Measurements from ENCODE around the gene EVX1.

GRCh38 chr7:27244488-27245123, 2.0 kb downstream of the EVX1 start:
- TF ChIP-seq CTCF (IDR thresholded peaks at IDR 0.05 in 4 of 5, conservative IDR thresholded peaks at IDR 0.05 in 1 of 5) (no peak), POLR2A (IDR thresholded peaks at IDR 0.05) (no peak)
